Activated CD8-positive, alpha-beta T cell treated with anti-CD3 and anti-CD28 coated beads for 36 hours (primary cell): Measurements from ENCODE around the gene DENND10. TPM values are rescaled to one million over a fixed set of nuclear protein-coding genes. Genes with fewer than 3 reads are reported as not detected.
A peak's percentile ranks its signal among the peaks of the same experiment; 100 is the strongest.
"Not testable (repeated sequence)": the region's sequence is repeated elsewhere in the genome, so short reads cannot be mapped to it uniquely, and the experiment has no call there.

Experiments
- ATAC-seq: fragments of 200-7000 bp; cut with Tn5 transposase; one replicate; pipeline ENCODE4 v1.10.0; 2021; ENCODE audit warnings: mild to moderate bottlenecking, moderate library complexity
- CTCF ChIA-PET: fragments of 350-600 bp; sonication (Branson Sonifier 250); formaldehyde crosslinking; loops from one replicate; lab custom pipeline; 2021; ENCODE audit warnings: antibody characterized with exemption; lab: Charles Lee
- POLR2A ChIA-PET: fragments of 350-600 bp; sonication (Branson Sonifier 250); formaldehyde crosslinking; loops from one replicate; lab custom pipeline; 2021; ENCODE audit warnings: antibody characterized with exemption; lab: Charles Lee
- DNase-seq: peaks from one replicate; pipeline ENCODE4 v3.0.0-alpha.2; 2020
- H3K27ac Mint-ChIP-seq: one replicate; pipeline ENCODE4 v1.8.0; 2021; ENCODE audit warnings: mild to moderate bottlenecking, mixed read lengths
- H3K27me3 Mint-ChIP-seq: one replicate; pipeline ENCODE4 v1.8.0; 2021; ENCODE audit warnings: mixed read lengths
- H3K36me3 Mint-ChIP-seq: one replicate; pipeline ENCODE4 v1.8.0; 2021; ENCODE audit warnings: low read depth, mixed read lengths
- H3K4me1 Mint-ChIP-seq: one replicate; pipeline ENCODE4 v1.8.0; 2021; ENCODE audit warnings: low read depth, mixed read lengths
- H3K4me3 Mint-ChIP-seq: one replicate; pipeline ENCODE4 v1.8.0; 2021; ENCODE audit warnings: mild to moderate bottlenecking, moderate library complexity, mixed read lengths
- H3K9me3 Mint-ChIP-seq: one replicate; pipeline ENCODE4 v1.8.0; 2021; ENCODE audit warnings: mixed read lengths
- CTCF ChIP-seq: fragments of 200-600 bp; IDR thresholded peaks from one replicate; pipeline ENCODE4 v1.8.0; 2022; ENCODE audit warnings: antibody characterized with exemption, mild to moderate bottlenecking
- intact Hi-C: fragments of 100-400 bp; cut with micrococcal nuclease; formaldehyde crosslinking; loops from one replicate; pipeline ENCODE4 v1.10.0; 2022
- total RNA-seq, 2 experiments: library from RNA; stranded (reverse); gene quantifications; one replicate each; pipeline ENCODE4 v1.2.3, GENCODE V29; 2021

DENND10 gene
- total RNA-seq, 2 experiments from 2014 or later = 16.9 to 18.6 TPM

GRCh38 chr10:119174109-119174508 is 70.2 kb downstream of the DENND10 start:
- intact Hi-C loops = no loop called here
- Mint-ChIP-seq H3K27me3 (no peaks in the 10 kb centered on the region), H3K4me3 (no peak overlapping the region), H3K4me1 (peaks cover 24% of the 10 kb centered on the region), H3K36me3 (peaks cover 54% of the 10 kb centered on the region), H3K9me3 (no peaks in the 10 kb centered on the region), H3K27ac (no peak overlapping the region)
- ChIA-PET POLR2A (no interaction called here), CTCF (no interaction called here)
- no peak for ATAC-seq
- TF ChIP-seq CTCF = no peak
- DNase-seq = no peak

DNA sequence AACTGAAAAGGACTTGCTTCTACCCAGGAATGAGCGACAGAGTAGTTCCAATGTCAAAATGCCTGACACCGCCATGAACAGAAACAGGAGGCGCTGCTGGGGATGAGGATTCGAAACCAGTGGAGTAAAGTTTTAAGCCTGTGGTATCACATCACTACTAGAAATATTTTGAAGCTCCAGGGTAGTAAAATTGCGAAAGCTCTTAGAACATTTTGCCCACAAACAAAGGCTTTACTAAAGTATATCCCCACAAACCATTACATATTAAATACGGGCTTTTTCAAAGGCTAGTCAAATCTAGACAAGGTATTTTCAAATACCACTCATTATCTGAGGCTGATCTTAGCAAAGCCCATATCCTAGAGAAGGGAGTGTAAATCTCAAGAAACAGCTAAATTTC is 72.3 kb downstream of the DENND10 start:
- peaks cover 31% of the 10 kb centered on the region for H3K4me1 Mint-ChIP-seq
- no peaks in the 10 kb centered on the region for H3K27me3 Mint-ChIP-seq
- no peak for TF ChIP-seq CTCF
- peak overlapping the region; percentile 87 for H3K4me3 Mint-ChIP-seq
- ChIA-PET POLR2A (interaction anchor here (1.2 to 1.9 kb wide), 4 partner anchors 8 to 44 kb away, joined by 3 to 14 read pairs (median 10); partner anchors contain the start of gene SFXN4), CTCF (interaction anchor here (0.7 to 1.4 kb wide), 6 partner anchors 15 to 291 kb away, joined by 3 to 5 read pairs (median 3); partner anchors contain the start of gene GRK5)
- no peaks in the 10 kb centered on the region for H3K9me3 Mint-ChIP-seq
- H3K27ac Mint-ChIP-seq = peak overlapping the region; percentile 4
- no peak for ATAC-seq
- H3K36me3 Mint-ChIP-seq = peaks cover 45% of the 10 kb centered on the region
- intact Hi-C loops = no loop called here
- no peak for DNase-seq

DNA sequence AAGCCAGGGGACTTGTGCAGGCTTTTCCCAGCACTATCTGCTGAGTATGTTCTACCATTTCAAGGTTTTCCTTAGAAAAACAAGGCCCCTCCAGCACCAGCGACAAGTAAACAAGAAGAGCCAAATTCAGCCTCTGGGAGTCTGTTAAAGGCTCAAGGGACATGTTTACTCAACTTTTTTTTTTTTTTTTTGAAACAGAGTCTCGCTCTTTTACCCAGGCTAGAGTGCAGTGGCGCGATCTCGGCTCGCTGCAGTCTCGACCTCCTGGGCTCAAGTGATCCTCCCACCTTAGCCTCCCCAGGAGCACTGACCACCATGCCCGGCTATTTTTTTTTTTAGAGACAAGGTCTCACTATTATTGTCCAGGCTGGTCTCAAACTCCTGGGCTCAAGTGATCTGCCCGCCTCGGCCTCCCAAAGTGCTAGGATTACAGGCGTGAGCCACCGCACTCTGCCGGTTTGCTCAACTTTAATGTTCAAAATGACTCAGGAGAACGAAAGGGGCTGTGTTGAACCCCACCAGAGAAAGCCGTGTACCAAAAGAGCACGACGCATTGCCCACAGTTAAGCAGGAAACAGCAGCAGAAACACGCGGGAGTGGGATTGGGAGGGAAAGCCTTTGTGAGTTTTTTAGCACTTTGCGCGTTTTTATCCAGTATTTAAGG is 73.9 kb downstream of the DENND10 start:
- CTCF ChIA-PET = no interaction called here

GRCh38 chr10:119178372-119179119 is 74.6 kb downstream of the DENND10 start, which contains the start of gene PRDX3:
TSS of gene PRDX3 (minus strand) at chr10:119178812. CDS start at chr10:119178790, 22 bp downstream.
- Mint-ChIP-seq H3K4me1 (peaks cover 29% of the 10 kb centered on the region), H3K27me3 (no peaks in the 10 kb centered on the region), H3K9me3 (no peaks in the 10 kb centered on the region), H3K4me3 (peak within 1 kb of the TSS; percentile 87), H3K36me3 (peaks cover 32% of the 10 kb centered on the region), H3K27ac (peak within 1 kb of the TSS; percentile 92)
- ChIA-PET CTCF (interaction anchor here (1.0 to 2.6 kb wide), 3 partner anchors 11 to 28 kb away, joined by 6 to 13 read pairs (median 10); partner anchors contain the start of gene GRK5), POLR2A (interaction anchor here (0.8 to 1.4 kb wide), 4 partner anchors 12 to 145 kb away, joined by 3 to 5 read pairs (median 4); no protein-coding TSS in a partner anchor)
- DNase-seq (peak; percentile 97), ATAC-seq (peak; percentile 98)
- TF ChIP-seq CTCF = no peak
- intact Hi-C loops = no loop called here

More for the DNA sequence above, 73.9 kb downstream of the DENND10 start:
- ATAC-seq (peak; percentile 32), DNase-seq (peak; percentile 65)
- H3K27me3 Mint-ChIP-seq = no peaks in the 10 kb centered on the region
- intact Hi-C loops = no loop called here
- POLR2A ChIA-PET = interaction anchor here (1.5 to 1.9 kb wide), 2 partner anchors 10 to 46 kb away, joined by 10 to 11 read pairs; no protein-coding TSS in a partner anchor
- peaks cover 29% of the 10 kb centered on the region for H3K4me1 Mint-ChIP-seq
- H3K9me3 Mint-ChIP-seq = no peaks in the 10 kb centered on the region
- H3K36me3 Mint-ChIP-seq = peaks cover 34% of the 10 kb centered on the region
- H3K27ac Mint-ChIP-seq = peak overlapping the region; percentile 92
- no peak for TF ChIP-seq CTCF
- peak overlapping the region; percentile 87 for H3K4me3 Mint-ChIP-seq

DNA sequence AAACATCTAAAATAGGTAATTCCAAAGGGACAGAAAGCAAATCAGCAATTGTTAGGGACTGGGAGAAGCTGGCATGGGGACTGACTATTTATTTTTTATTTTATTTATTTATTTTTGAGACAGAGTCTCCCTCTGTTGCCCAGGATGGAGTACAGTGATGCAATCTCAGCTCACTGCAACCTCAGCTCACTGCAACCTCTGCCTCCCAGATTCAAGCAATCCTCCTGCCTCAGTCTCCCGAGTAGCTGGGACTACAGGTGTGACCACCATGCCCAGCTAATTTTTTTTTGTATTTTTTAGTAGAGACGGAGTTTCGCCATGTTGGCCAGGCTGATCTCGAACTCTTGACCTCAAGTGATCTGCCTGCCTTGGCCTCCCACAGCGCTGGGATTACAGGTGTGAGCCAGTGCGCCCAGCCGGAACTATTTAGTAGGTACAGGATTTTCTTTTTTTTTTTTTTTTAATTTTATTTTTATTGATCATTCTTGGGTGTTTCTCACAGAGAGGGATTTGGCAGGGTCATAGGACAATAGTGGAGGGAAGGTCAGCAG is 77.0 kb downstream of the DENND10 start:
- ATAC-seq, DNase-seq, H3K9me3 Mint-ChIP-seq, H3K27ac Mint-ChIP-seq, H3K4me3 Mint-ChIP-seq, intact Hi-C loops, H3K27me3 Mint-ChIP-seq: not testable (repeated sequence)
- ChIA-PET CTCF (interaction anchor here (0.6 to 2.6 kb wide), 4 partner anchors 8 to 26 kb away, joined by 3 to 13 read pairs (median 7); partner anchors contain the start of gene GRK5), POLR2A (interaction anchor here (0.6 to 1.7 kb wide), 6 partner anchors 9 to 362 kb away, joined by 3 to 7 read pairs (median 4); partner anchors contain the start of gene SFXN4)
- peaks cover 31% of the 10 kb centered on the region for H3K4me1 Mint-ChIP-seq
- H3K36me3 Mint-ChIP-seq = peaks cover 19% of the 10 kb centered on the region
